ENCODE measurements around the gene ZFP90. TPM values are rescaled to one million over a fixed set of nuclear protein-coding genes. Genes with fewer than 3 reads are reported as not detected.

Gene ZFP90
- total RNA-seq, 4 donors from 2014 or later = 5.4 to 30.5 (median 10.6) TPM

- no peaks in the 10 kb centered on the region for H3K27me3 ChIP-seq
- TF ChIP-seq POLR2A (IDR thresholded peaks at IDR 0.05) (no peak), CTCF (IDR thresholded peaks at IDR 0.05) (no peak)
- no peaks in the 10 kb centered on the region for H3K4me1 ChIP-seq
- no peak overlapping the region for H3K27ac ChIP-seq
- DNase-seq = no peak
- H3K36me3 ChIP-seq = no peaks in the 10 kb centered on the region
- no peak overlapping the region for H3K4me3 ChIP-seq
- no peaks in the 10 kb centered on the region for H3K9me3 ChIP-seq
Observed at GRCh38 chr16:68599586-68599985, 60.5 kb downstream of the ZFP90 start.

- no peak for DNase-seq
- no peaks in the 10 kb centered on the region for H3K4me1 ChIP-seq
- no peaks in the 10 kb centered on the region for H3K36me3 ChIP-seq
- no peak overlapping the region for H3K4me3 ChIP-seq
- no peaks in the 10 kb centered on the region for H3K27me3 ChIP-seq
- no peak overlapping the region for H3K27ac ChIP-seq
- no peaks in the 10 kb centered on the region for H3K9me3 ChIP-seq
- TF ChIP-seq CTCF (IDR thresholded peaks at IDR 0.05) (no peak), POLR2A (IDR thresholded peaks at IDR 0.05) (no peak)
Observed at GRCh38 chr16:68605746-68606145, 66.7 kb downstream of the ZFP90 start.

- no peak for DNase-seq
- H3K4me1 ChIP-seq = no peaks in the 10 kb centered on the region
- H3K36me3 ChIP-seq = no peaks in the 10 kb centered on the region
- H3K27ac ChIP-seq = no peak overlapping the region
- TF ChIP-seq POLR2A (IDR thresholded peaks at IDR 0.05) (no peak), CTCF (IDR thresholded peaks at IDR 0.05) (no peak)
- no peak overlapping the region for H3K4me3 ChIP-seq
- H3K27me3 ChIP-seq = no peaks in the 10 kb centered on the region
- H3K9me3 ChIP-seq = no peaks in the 10 kb centered on the region
Observed at GRCh38 chr16:68607443-68607842, 68.4 kb downstream of the ZFP90 start.

- no peaks in the 10 kb centered on the region for H3K4me1 ChIP-seq
- no peak overlapping the region for H3K27ac ChIP-seq
- no peaks in the 10 kb centered on the region for H3K9me3 ChIP-seq
- H3K4me3 ChIP-seq = no peak overlapping the region
- no peak for DNase-seq
- no peaks in the 10 kb centered on the region for H3K36me3 ChIP-seq
- H3K27me3 ChIP-seq = no peaks in the 10 kb centered on the region
- TF ChIP-seq POLR2A (IDR thresholded peaks at IDR 0.05) (no peak), CTCF (IDR thresholded peaks at IDR 0.05) (no peak)
Observed at GRCh38 chr16:68608330-68608729, 69.2 kb downstream of the ZFP90 start.

- no peak overlapping the region for H3K4me3 ChIP-seq
- H3K4me1 ChIP-seq = no peaks in the 10 kb centered on the region
- H3K27ac ChIP-seq = no peak overlapping the region
- H3K27me3 ChIP-seq = no peaks in the 10 kb centered on the region
- no peaks in the 10 kb centered on the region for H3K9me3 ChIP-seq
- no peaks in the 10 kb centered on the region for H3K36me3 ChIP-seq
- no peak for DNase-seq
- no peak for TF ChIP-seq CTCF (IDR thresholded peaks at IDR 0.05)
- no peak for TF ChIP-seq POLR2A (IDR thresholded peaks at IDR 0.05)
Observed at GRCh38 chr16:68612996-68613395, 73.9 kb downstream of the ZFP90 start.

GRCh38 chr16:68617734-68618133 lies 78.6 kb downstream of the ZFP90 start:
- DNase-seq = no peak
- H3K4me1 ChIP-seq = no peaks in the 10 kb centered on the region
- H3K27me3 ChIP-seq = no peaks in the 10 kb centered on the region
- no peaks in the 10 kb centered on the region for H3K36me3 ChIP-seq
- H3K27ac ChIP-seq = no peak overlapping the region
- H3K4me3 ChIP-seq = no peak overlapping the region
- TF ChIP-seq POLR2A (IDR thresholded peaks at IDR 0.05) (no peak), CTCF (IDR thresholded peaks at IDR 0.05) (no peak)
- no peaks in the 10 kb centered on the region for H3K9me3 ChIP-seq
